Measurements from ENCODE around the gene CRPPA. TPM values are rescaled to one million over a fixed set of nuclear protein-coding genes. Genes with fewer than 3 reads are reported as not detected.
"Not testable (repeated sequence)": the region's sequence is repeated elsewhere in the genome, so short reads cannot be mapped to it uniquely, and the experiment has no call there.

The CRPPA gene
- total and polyA plus RNA-seq, 9 donors: 2.1 to 6.6 (median 4.4) TPM

- no peak for DNase-seq
- Histone ChIP-seq H3K4me3 (ENCODE audit: low read length) (no peak overlapping the region), H3K9me3 (replicated peaks; ENCODE audit: control insufficient read depth, low read depth, low read length) (peaks cover 21% of the 10 kb centered on the region), H3K27me3 (ENCODE audit: control insufficient read depth, insufficient read depth, low read length) (no peaks in the 10 kb centered on the region), H3K27ac (ENCODE audit: low read length) (no peak overlapping the region), H3K4me1 (ENCODE audit: control insufficient read depth, insufficient read depth, low read length) (no peaks in the 10 kb centered on the region), H3K36me3 (ENCODE audit: control insufficient read depth, insufficient read depth, low read length) (peaks cover 2% of the 10 kb centered on the region)
- WGBS (ENCODE audit: insufficient coverage): 94% methylated on average over 46 of the region's 46 CpGs
Observed at GRCh38 chr7:16398146-16399017, 23.0 kb downstream of the CRPPA start.

GRCh38 chr7:16397501-16398145 is 23.7 kb downstream of the CRPPA start:
- DNase-seq: no peak
- peaks cover 2% of the 10 kb centered on the region for H3K36me3 ChIP-seq (ENCODE audit: control insufficient read depth, insufficient read depth, low read length)
- no peaks in the 10 kb centered on the region for H3K4me1 ChIP-seq (ENCODE audit: control insufficient read depth, insufficient read depth, low read length)
- no peak overlapping the region for H3K27ac ChIP-seq (ENCODE audit: low read length)
- H3K27me3 ChIP-seq (ENCODE audit: control insufficient read depth, insufficient read depth, low read length): no peaks in the 10 kb centered on the region
- WGBS (ENCODE audit: insufficient coverage): 91% methylated on average over 33 of the region's 33 CpGs
- H3K9me3 ChIP-seq (replicated peaks; ENCODE audit: control insufficient read depth, low read depth, low read length): peaks cover 14% of the 10 kb centered on the region
- H3K4me3 ChIP-seq (ENCODE audit: low read length): no peak overlapping the region

GRCh38 chr7:16396766-16397500 is 24.4 kb downstream of the CRPPA start:
- Histone ChIP-seq H3K4me3 (ENCODE audit: low read length) (no peak overlapping the region), H3K4me1 (ENCODE audit: control insufficient read depth, insufficient read depth, low read length) (no peaks in the 10 kb centered on the region), H3K27me3 (ENCODE audit: control insufficient read depth, insufficient read depth, low read length) (no peaks in the 10 kb centered on the region), H3K9me3 (replicated peaks; ENCODE audit: control insufficient read depth, low read depth, low read length) (peaks cover 13% of the 10 kb centered on the region), H3K27ac (ENCODE audit: low read length) (no peak overlapping the region), H3K36me3 (ENCODE audit: control insufficient read depth, insufficient read depth, low read length) (peaks cover 2% of the 10 kb centered on the region)
- DNase-seq: no peak
- WGBS (ENCODE audit: insufficient coverage): 93% methylated on average over 25 of the region's 25 CpGs

GRCh38 chr7:16395121-16395520 is 26.2 kb downstream of the CRPPA start:
- no CpG with 5 or more reads among the region's 1 CpG for WGBS (ENCODE audit: insufficient coverage)
- no peak overlapping the region for H3K4me3 ChIP-seq (ENCODE audit: low read length)
- DNase-seq: no peak
- H3K4me1 ChIP-seq (ENCODE audit: control insufficient read depth, insufficient read depth, low read length): no peaks in the 10 kb centered on the region
- no peak overlapping the region for H3K27ac ChIP-seq (ENCODE audit: low read length)
- H3K27me3 ChIP-seq (ENCODE audit: control insufficient read depth, insufficient read depth, low read length): no peaks in the 10 kb centered on the region
- H3K9me3 ChIP-seq (replicated peaks; ENCODE audit: control insufficient read depth, low read depth, low read length): peaks cover 13% of the 10 kb centered on the region
- no peaks in the 10 kb centered on the region for H3K36me3 ChIP-seq (ENCODE audit: control insufficient read depth, insufficient read depth, low read length)

GRCh38 chr7:16393862-16394422 is 27.4 kb downstream of the CRPPA start:
- H3K4me3 ChIP-seq (ENCODE audit: low read length): no peak overlapping the region
- no peaks in the 10 kb centered on the region for H3K27me3 ChIP-seq (ENCODE audit: control insufficient read depth, insufficient read depth, low read length)
- WGBS (ENCODE audit: insufficient coverage): no CpG with 5 or more reads among the region's 4 CpGs
- H3K27ac ChIP-seq (ENCODE audit: low read length): no peak overlapping the region
- H3K9me3 ChIP-seq (replicated peaks; ENCODE audit: control insufficient read depth, low read depth, low read length): peaks cover 10% of the 10 kb centered on the region
- H3K36me3 ChIP-seq (ENCODE audit: control insufficient read depth, insufficient read depth, low read length): no peaks in the 10 kb centered on the region
- DNase-seq: no peak
- H3K4me1 ChIP-seq (ENCODE audit: control insufficient read depth, insufficient read depth, low read length): no peaks in the 10 kb centered on the region

GRCh38 chr7:16392990-16393523 is 28.3 kb downstream of the CRPPA start:
- H3K4me1 ChIP-seq (ENCODE audit: control insufficient read depth, insufficient read depth, low read length): no peaks in the 10 kb centered on the region
- H3K27ac ChIP-seq (ENCODE audit: low read length): no peak overlapping the region
- peaks cover 14% of the 10 kb centered on the region for H3K9me3 ChIP-seq (replicated peaks; ENCODE audit: control insufficient read depth, low read depth, low read length)
- WGBS (ENCODE audit: insufficient coverage): no CpG with 5 or more reads among the region's 2 CpGs
- no peaks in the 10 kb centered on the region for H3K36me3 ChIP-seq (ENCODE audit: control insufficient read depth, insufficient read depth, low read length)
- DNase-seq: no peak
- no peak overlapping the region for H3K4me3 ChIP-seq (ENCODE audit: low read length)
- no peaks in the 10 kb centered on the region for H3K27me3 ChIP-seq (ENCODE audit: control insufficient read depth, insufficient read depth, low read length)

GRCh38 chr7:16383786-16384185 is 37.6 kb downstream of the CRPPA start:
- not testable (repeated sequence) for H3K4me3 ChIP-seq (ENCODE audit: low read length); H3K36me3 ChIP-seq (ENCODE audit: control insufficient read depth, insufficient read depth, low read length); H3K27ac ChIP-seq (ENCODE audit: low read length); H3K4me1 ChIP-seq (ENCODE audit: control insufficient read depth, insufficient read depth, low read length); DNase-seq; H3K27me3 ChIP-seq (ENCODE audit: control insufficient read depth, insufficient read depth, low read length)
- WGBS (ENCODE audit: insufficient coverage): 89% methylated on average over 5 of the region's 18 CpGs
- peaks cover 20% of the 10 kb centered on the region for H3K9me3 ChIP-seq (replicated peaks; ENCODE audit: control insufficient read depth, low read depth, low read length)

GRCh38 chr7:16383103-16383502 is 38.2 kb downstream of the CRPPA start:
- not testable (repeated sequence) for H3K4me1 ChIP-seq (ENCODE audit: control insufficient read depth, insufficient read depth, low read length); H3K4me3 ChIP-seq (ENCODE audit: low read length); DNase-seq; H3K27ac ChIP-seq (ENCODE audit: low read length); H3K27me3 ChIP-seq (ENCODE audit: control insufficient read depth, insufficient read depth, low read length); H3K36me3 ChIP-seq (ENCODE audit: control insufficient read depth, insufficient read depth, low read length)
- WGBS (ENCODE audit: insufficient coverage): 96% methylated on average over 3 of the region's 7 CpGs
- H3K9me3 ChIP-seq (replicated peaks; ENCODE audit: control insufficient read depth, low read depth, low read length): peaks cover 17% of the 10 kb centered on the region

Data from muscle of leg (tissue), 11 donors.